GM19438 (cell line): ENCODE measurements around the gene OOSP2.
"Not testable (repeated sequence)": the region's sequence is repeated elsewhere in the genome, so short reads cannot be mapped to it uniquely, and the experiment has no call there.

Experiments used
- ATAC-seq: cut with Tn5 transposase; IDR thresholded peaks from one replicate; pipeline ENCODE4 v1.9.1; 2021; ENCODE audit warnings: low read depth; ENCODE audit not compliant: unreplicated experiment

The OOSP2 gene, protein sequence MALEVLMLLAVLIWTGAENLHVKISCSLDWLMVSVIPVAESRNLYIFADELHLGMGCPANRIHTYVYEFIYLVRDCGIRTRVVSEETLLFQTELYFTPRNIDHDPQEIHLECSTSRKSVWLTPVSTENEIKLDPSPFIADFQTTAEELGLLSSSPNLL

DNA sequence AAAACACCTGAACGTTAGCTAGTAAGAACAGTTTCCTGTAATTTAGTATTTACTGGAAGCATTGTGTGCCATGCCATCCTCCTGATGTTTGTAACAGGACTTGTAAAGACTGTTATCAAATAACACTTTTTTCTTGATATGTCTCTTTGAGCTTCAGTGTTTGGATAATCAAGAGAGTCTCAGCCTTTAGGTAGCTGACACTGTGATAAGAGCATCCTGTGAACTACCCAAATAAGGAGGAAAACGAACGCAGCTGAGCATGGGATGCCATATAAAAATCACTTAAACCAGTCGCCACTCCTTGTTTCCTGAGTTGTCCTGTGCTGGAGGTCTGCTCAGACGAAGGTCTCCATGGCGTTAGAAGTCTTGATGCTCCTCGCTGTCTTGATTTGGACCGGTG, at the start of gene OOSP2:
Gene OOSP2, plus strand, starts transcription at position 301 of the 400 bp plus-strand sequence. Its CDS starts 51 bp downstream, at position 352.
- ATAC-seq, result no peak

DNA sequence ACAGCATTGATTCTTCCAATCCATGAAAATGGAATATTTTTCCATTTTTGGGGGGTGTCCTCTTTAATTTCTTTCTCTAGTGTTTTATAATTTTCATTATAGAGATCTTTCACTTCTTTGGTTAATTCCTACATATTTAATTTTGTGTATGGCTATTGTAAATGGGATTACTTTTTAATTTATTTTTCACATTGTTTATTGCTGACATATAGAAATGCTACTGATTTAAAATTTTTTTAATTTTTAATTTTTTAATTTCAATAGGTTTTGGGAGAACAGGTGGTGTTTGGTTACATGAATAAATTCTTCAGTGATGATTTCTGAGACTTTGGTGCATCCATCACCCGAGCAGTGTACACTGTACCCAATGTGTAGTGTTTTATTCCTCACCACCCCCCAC, 49.8 kb upstream of the OOSP2 start:
- ATAC-seq, result no peak

DNA sequence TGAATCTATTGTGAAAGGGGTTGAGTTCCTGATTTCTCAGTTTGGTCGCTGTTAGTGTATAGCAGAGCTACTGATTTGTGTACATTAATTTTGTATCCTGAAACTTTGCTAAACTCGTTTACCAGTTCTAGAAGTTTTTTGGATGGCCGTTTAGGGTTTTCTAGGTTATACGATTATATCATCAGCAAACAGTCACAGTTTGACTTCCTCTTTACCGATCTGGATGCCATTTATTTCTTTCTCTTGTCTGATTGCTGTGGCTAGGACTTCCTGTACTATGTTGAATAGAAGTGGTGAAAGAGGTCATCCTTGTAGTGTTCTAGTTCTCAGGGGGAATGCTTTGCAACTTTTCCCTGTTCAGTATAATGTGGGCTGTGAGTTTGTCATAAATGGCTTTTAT, 47.8 kb upstream of the OOSP2 start:
- ATAC-seq, result no peak

DNA sequence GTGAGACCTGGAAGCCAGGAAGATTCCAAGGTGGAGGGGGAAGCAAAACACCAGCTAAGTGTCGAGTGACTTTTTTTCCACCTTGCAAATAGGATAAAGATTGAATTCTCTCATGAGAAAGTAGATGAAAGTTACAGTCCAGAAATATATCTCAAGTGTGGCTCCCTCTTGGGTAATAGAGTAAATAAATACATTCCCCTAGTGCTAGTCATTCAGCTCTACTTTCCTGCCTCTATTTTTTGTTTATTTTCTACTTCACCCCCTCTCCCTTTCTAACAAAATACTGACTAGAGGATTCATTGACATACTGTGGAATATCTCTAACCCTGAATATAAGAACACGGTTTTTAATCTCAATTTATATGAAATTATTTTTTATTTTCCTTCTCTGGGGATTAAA, 42.4 kb upstream of the OOSP2 start:
- no peak for ATAC-seq

DNA sequence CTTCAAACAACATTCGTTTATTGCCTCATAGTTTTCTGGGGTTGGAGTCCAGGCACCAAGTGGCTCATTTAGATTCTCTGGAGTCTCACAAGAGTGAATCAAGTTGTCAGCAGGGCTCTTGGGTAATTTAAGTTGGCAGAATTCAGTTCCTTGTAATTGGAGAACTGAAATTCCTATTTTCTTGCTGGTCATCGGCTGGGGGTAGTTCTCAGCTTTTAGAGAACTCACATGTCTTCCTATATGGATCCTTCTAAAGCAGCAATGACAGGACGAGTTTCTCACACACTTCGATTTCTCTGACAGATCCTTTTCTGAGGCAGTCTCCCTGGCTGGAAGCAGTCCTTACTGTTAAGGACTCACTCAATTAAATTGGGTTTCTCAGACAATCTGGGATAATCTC, 40.5 kb upstream of the OOSP2 start:
- ATAC-seq, result no peak

DNA sequence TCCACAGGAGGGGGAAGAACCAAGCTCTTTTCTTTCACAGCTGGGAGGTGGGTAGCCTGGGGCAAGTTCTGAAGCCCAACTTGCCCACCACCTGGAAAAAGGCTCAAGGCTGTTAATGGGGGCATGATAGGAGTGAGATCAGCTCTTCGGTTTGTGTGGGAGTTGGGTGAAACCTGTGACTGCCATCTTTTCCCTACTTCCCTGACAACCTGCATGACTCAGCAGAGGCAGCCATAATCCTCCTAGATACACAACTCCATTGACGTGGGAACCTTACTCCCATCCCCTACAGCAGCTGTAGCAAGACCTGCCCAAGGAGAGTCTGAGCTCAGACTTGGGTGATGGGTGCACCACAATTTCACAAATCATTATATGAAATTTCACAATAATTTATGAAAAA, 36.5 kb upstream of the OOSP2 start:
- no peak for ATAC-seq

DNA sequence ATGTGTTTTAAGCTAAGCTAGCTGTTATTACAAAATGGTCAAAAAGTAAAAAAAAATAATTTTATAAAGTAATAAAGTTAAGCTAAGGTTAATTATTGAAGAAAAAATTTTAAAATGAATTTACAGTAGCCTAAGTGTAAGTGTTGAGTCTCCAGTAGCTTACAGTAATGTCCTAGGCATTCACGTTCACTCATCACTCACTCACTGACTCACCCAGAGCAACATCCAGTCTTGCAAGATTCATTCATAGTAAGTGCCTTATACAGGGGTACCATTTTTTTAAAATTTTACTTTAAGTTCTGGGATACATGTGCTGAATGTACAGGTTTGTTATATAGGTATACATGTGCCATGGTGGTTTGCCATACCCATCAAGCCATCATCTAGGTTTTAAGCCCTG, 34.8 kb upstream of the OOSP2 start:
- no peak for ATAC-seq

DNA sequence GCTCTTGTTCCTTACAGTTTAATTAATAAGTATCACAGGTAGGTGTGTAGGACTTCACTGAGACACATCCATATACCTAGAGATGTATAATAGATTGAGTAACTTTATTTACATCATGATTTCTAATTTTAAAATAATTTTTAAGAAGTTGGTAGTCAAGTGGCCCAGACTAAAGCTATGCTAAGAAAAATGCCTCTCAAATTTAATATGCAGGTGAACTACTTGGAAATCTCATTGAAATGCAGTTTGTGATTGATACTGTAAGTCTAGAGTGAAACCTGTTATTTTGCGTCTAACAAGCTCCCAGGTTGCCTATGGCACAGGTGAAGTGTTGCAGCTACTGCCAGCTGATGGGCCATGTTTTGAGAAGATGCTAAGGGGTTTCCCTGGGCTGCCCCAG, 23.3 kb upstream of the OOSP2 start, which contains the start of gene OOSP4B:
Gene OOSP4B, plus strand, starts transcription at position 301 of the 400 bp plus-strand sequence.
- ATAC-seq, result no peak

DNA sequence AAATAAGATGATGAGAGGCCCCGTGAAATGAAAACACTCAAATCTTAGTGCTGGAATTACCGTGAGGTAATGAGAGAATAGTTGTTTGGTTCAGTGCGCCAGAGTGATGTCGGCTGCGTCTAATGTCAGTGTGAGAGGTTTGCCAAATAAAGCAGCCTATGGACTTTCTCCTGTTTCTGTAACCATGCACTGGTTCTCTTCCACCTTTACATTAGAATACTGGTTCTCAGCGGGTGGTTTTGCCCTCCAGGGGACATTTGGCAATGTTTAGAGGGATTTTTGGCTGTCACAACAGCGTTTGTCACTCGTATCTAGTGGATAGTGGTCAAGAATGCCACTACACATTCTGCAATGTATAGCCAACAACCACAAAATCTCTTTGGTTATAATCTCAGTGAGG, 22.2 kb upstream of the OOSP2 start:
- ATAC-seq, result no peak

DNA sequence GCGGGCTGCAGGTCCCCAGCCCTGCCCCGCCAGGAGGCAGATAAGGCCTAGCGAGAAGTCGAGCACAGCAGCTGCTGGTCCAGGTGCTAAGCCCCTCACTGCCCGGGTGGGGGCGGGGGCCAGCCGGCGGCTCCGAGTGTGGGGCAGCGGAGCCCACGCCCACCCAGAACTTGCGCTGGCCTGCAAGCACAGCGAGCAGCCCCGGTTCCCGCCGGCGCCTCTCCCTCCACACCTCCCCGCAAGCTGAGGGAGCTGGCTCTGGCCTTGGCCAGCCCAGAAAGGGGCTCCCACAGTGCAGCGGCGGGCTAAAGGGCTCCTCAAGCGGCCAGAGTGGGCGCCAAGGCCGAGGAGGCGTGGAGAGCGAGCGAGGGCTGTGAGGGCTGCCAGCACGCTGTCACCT, 19.8 kb upstream of the OOSP2 start:
- ATAC-seq, result not testable (repeated sequence)

DNA sequence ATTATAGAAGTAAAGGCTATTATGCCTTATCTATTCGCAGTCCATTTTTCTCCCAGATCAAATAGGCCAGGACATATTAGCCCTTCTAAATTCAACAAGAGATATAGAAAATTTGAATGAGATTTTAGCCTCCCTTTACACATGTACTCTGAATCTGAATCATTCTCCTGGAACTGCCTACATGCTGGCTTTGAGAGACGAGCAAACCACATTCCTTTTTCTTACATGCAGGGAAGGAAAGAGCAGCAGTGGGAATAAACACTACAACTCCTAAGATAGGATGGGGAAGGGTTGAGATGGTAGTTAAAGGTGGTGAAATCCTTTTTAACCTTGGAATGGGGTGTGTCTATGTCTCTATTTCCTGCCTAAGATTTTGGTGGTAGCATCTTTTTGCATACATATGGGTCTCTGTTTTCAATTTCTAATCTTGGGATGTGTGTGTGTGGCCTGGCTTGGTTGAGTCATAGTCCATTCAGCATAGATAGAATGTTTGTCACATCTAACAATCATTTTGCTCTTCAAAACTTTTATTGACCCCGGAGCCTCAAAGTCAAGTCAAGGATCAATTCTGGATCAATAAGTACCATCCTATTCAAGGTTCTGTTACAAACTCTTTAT, 11.1 kb upstream of the OOSP2 start:
- ATAC-seq, result no peak

DNA sequence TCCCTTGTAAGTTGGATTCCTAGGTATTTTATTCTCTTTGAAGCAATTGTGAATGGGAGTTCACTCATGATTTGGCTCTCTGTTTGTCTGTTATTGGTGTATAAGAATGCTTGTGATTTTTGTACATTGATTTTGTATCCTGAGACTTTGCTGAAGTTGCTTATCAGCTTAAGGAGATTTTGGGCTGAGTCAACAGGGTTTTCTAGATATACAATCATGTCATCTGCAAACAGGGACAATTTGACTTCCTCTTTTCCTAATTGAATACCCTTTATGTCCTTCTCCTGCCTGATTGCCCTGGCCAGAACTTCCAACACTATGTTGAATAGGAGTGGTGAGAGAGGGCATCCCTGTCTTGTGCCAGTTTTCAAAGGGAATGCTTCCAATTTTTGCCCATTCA, 10.2 kb downstream of the OOSP2 start:
- ATAC-seq, result not testable (repeated sequence)

DNA sequence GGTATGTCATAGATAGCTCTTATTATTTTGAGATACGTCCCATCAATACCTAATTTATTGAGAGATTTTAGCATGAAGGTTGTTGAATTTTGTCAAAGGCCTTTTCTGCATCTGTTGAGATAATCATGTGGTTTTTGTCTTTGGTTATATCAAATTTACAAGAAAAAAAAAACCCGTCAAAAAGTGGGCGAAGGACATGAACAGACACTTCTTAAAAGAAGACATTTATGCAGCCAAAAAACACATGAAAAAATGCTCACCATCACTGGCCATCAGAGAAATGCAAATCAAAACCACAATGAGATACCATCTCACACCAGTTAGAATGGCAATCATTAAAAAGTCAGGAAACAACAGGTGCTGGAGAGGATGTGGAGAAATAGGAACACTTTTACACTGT, 10.6 kb downstream of the OOSP2 start:
- not testable (repeated sequence) for ATAC-seq

DNA sequence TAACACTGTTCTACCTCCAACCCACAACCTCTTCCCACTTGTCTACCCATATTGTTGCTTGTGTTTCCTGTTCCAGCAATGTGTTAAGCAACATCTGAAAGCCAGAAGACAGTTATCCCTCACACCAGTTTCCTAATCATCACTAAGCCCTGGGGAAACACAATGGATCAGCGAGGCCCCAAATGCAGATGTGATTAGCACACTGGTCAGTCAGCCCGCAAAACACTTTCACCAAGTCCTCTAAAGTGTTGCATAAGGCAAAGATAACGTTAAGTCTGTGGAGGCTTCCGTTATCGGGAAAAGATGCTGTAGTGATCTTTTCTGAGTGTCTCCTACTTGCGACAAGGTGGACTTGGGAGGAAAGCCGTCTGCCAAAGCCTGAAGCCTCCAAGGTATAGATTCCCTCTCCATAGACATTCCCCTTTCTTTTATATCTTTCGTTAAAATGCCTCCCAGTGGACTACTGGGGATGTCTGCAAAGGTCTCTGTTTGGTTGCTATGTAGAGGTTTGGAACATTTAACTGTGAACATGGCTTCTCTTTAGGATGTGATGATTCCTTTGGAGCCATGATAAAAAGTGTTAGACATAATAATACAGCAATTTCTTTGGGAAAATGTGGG, 16.2 kb downstream of the OOSP2 start, which contains the start of gene MS4A3:
Gene MS4A3, plus strand, starts transcription at position 317 of the 621 bp plus-strand sequence. CDS start 4,496 bp downstream, outside the sequence.
- ATAC-seq, result no peak

DNA sequence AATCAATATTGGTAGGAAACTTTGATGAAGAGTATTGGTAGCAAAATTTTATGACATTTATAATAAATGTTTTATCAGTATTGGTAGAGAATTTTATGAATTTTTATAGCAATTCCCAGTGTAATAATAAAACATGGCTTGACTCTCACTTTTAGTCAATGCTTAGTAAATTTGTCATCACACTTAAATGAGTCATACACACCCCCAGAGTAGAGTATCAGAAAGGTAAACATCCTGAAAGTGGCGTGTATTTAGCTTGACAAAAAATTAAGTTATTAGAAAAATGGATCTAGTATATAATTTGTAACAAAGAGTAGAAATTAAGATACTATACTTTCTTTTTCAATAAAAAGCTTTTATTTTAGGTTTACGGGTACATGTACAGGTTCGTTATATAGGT, 18.8 kb downstream of the OOSP2 start:
- ATAC-seq, result no peak

DNA sequence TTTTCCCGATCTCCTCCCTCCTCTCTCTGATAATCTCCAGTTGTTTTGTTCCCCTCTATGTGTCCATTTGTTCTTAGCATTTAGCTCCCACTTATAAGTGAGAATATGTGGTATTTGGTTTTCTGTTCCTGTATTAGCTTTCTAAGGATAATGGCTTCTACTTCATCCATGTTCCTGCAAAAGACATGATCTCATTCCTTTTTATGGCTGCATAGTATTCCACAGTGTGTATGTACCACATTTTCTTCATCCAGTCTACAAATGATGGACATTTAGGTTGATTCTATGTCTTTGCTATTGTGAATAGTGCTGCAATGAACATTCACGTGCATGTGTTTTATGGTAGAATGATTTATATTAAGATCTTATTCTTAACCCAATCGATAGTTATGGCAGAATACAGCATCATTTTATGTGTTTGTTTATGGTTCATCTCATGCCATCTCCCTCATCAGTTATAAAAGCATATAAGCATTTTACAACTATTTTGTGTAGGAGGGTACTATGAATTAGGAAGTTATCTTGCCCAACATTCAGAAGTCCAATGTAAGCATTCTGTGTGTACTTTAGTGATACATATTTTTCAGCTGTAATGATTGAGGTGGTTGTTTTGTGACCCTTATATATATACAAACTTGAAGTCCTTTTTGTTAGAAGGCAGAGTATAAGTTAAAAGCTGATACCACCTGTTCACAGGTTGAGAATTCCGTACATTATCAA, 19.5 kb downstream of the OOSP2 start:
- ATAC-seq, result no peak

DNA sequence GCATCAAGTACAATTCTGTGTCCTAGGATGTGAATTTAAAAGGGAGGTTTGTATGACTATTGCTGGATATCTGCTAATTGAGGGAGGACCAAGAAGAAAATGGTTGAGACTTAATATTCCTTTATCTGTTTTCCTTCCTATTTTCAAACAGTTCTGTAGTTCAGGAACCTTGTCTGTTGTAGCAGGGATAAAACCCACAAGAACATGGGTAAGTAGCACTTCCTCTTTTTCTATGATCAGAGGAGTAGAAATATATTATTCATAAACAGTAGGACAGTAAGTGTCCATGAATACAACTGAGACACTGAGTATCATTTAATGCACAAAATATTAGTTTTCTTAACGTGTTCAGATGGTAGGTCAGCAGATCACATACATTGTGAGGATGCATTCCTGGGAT, 23.9 kb downstream of the OOSP2 start:
- no peak for ATAC-seq

DNA sequence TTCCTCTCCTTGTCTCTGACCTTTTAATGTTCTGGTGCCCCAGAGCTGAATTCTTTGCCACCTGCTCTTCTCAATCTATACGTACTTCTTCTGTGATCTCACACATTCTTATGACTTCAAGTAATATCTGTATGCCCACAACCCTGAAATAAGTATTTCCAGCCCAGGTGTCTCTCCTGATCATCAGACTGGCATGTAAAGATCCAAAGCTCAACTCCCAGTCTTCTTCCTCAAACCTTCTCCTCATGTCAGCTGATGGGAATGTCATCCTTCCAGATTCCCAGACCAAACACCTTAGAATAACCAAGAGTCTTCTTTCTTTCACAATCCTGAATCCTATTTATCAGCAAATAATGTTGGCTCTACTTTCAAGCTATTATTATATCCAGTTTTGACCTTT, 25.6 kb downstream of the OOSP2 start:
- no peak for ATAC-seq

DNA sequence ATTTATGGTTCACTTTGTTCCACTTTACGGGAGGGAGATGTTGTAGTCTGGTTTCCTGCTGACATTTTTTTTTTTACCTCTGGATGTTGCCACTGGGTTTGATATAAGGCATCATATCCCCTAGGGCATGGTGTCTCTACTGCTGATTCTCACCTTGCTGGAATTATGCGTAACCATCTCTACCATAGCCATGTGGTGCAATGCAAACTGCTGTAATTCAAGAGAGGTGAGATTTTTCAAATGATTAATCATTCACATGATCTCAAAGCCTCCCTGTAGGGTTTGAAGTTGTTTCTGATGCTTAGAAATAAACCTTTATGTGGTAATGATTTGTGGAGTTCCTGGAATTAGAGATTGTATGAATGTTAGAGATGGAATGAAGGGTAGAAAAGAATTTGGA, 29.2 kb downstream of the OOSP2 start:
- no peak for ATAC-seq

DNA sequence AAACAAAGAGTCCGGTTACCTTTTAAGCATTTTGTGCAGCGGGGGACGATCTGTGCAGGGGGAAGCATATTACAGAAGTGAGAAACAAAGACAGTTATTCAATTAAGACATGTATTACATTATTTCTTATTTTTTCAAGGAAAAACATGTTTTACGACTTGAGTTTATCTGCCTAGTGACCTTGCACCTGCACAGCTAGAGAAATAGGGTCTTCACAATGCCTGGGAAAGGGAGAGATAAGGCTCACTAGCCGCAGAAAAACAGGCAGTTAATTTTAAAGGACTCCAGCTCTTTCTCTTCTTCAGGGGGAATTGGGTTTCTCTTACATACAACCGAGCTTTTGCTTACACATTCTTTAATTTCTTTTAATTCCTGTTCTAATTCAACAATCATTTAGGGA, 31.4 kb downstream of the OOSP2 start:
- not testable (repeated sequence) for ATAC-seq

DNA sequence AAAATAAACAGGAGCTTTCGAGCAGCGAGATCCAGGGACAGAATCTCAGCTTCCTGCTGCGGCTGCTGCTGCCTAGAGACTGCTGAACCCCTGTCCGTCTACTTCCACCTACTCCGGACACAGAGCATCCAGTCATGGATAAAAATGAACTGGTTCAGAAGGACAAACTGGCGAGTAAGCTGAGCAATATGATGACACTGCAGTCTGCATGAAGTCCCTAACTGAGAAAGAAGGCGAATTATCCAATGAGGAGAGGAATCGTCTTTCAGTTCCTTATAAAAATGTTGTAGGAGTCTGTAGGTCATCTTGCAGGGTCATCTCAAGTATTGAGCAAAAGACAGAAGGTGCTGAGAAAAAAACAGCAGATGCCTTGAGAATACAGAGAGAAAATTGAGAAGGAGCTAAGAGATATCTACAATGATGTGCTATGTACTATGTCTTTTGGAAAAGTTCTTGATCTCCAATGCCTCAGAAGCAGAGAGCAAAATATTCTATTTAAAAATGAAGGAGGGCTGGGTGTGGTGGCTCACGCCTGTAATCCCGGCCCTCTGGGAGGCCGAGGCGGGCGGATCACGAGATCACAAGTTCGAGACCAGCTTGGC, 37.1 kb downstream of the OOSP2 start:
- ATAC-seq, result no peak
